HUES48 (cell line): ENCODE measurements around the gene DUSP12.

Experiments
- H3K27ac ChIP-seq: one replicate; pipeline ENCODE4 v1.7.0; 2013; ENCODE audit warnings: low read depth, low read length, inconsistent platforms
- H3K27me3 ChIP-seq: 2 replicates; pipeline ENCODE4 v1.6.1; 2013; ENCODE audit warnings: mild to moderate bottlenecking, low read length; ENCODE audit not compliant: control insufficient read depth, insufficient read depth
- H3K36me3 ChIP-seq: 2 replicates; pipeline ENCODE4 v1.6.1; 2013; ENCODE audit warnings: low read length; ENCODE audit not compliant: control insufficient read depth, insufficient read depth
- H3K4me1 ChIP-seq: 2 replicates; pipeline ENCODE4 v1.6.1; 2013; ENCODE audit warnings: mild to moderate bottlenecking, low read length; ENCODE audit not compliant: control insufficient read depth, insufficient read depth
- H3K4me3 ChIP-seq: 2 replicates; pipeline ENCODE4 v1.5.1; 2013; ENCODE audit warnings: mild to moderate bottlenecking, low read depth, low read length
- H3K9ac ChIP-seq: 2 replicates; pipeline ENCODE4 v1.6.1; 2013; ENCODE audit warnings: mild to moderate bottlenecking, low read depth, low read length, moderate library complexity
- H3K9me3 ChIP-seq: 2 replicates; pipeline ENCODE4 v1.6.1; 2013; ENCODE audit warnings: low read length; ENCODE audit not compliant: control insufficient read depth, insufficient read depth

The DUSP12 gene

DNA sequence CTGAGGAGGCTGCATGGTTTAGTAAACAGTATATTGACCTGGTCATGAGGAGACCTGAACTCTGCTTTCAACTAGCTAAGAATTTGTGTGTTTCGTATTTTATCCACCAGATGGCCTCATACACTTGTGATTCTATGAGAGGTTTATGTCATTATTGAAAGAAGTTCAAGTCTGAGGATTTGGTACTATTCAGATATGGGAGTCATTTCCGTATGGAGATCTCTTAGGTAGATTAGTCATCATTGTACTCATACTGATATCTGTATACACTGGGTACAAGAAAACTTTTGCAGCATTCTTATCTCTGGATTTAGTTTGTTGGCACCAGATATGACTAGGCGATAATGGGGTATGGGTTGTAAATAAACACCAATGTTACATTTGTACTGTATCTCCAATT is 43.2 kb downstream of the DUSP12 start:
- Histone ChIP-seq H3K36me3 (peaks cover 17% of the 10 kb centered on the region), H3K27me3 (no peaks in the 10 kb centered on the region), H3K4me1 (no peaks in the 10 kb centered on the region), H3K9me3 (no peaks in the 10 kb centered on the region), H3K4me3 (no peak overlapping the region), H3K27ac (no peak overlapping the region), H3K9ac (no peak overlapping the region)

DNA sequence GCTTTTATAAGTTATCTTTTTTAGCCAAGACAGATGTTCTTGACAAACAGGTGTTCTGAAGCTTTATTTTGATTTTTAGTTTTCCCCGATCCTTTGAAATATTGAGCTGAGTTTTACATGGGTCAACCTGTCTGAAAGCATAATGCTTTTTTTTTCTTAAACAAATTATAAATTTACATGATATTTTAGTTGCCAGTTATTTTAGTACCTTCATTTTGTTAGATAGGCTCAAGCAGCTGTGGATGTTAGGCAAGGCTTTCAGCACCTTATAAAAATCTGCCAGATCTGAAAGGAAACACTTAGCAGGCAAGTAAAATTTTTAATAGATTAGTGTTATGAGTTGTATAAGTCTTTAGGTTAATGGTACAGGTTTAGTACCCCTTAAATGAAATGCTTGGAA is 50.2 kb downstream of the DUSP12 start:
- Histone ChIP-seq H3K27me3 (no peaks in the 10 kb centered on the region), H3K27ac (no peak overlapping the region), H3K4me3 (no peak overlapping the region), H3K9me3 (no peaks in the 10 kb centered on the region), H3K9ac (no peak overlapping the region), H3K4me1 (no peaks in the 10 kb centered on the region), H3K36me3 (peaks cover 4% of the 10 kb centered on the region; the same call in 1 of the 2 replicates)

DNA sequence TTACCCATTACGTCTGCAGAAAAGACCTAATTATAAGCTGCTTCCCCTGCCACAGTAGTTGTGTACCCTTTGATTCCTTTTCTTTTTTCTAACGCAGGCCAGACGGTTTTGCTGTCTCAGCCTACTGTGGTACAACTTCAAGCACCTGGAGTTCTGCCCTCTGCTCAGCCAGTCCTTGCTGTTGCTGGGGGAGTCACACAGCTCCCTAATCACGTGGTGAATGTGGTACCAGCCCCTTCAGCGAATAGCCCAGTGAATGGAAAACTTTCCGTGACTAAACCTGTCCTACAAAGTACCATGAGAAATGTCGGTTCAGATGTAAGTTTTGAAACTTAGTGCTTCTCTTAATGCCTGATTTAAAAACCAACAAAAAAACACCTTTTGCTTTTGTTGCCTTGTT is 52.4 kb downstream of the DUSP12 start:
- Histone ChIP-seq H3K9me3 (no peaks in the 10 kb centered on the region), H3K4me1 (no peaks in the 10 kb centered on the region), H3K36me3 (peaks cover 4% of the 10 kb centered on the region; the same call in 1 of the 2 replicates), H3K9ac (no peak overlapping the region), H3K4me3 (no peak overlapping the region), H3K27me3 (no peaks in the 10 kb centered on the region), H3K27ac (no peak overlapping the region)

DNA sequence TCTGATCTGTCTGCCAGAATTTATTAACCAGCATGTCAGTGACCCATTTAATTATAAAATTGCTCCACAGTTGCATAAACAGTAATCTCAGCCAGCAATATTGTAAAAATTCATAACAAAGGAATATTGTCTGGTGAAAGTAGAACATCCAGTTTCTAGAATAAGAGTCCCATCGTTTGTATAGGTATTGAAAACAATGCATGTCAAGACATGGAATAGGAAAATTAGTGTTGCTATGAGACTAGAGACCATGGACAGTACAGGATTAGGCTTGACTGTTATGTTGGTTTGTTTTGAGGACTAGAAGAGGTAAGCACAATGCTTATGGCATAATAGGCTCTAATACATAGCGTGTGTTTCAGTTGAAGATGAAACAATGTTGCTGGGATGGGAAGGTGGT is 53.6 kb downstream of the DUSP12 start:
- Histone ChIP-seq H3K27me3 (no peaks in the 10 kb centered on the region), H3K27ac (no peak overlapping the region), H3K9me3 (no peaks in the 10 kb centered on the region), H3K9ac (no peak overlapping the region), H3K4me3 (no peak overlapping the region), H3K4me1 (no peaks in the 10 kb centered on the region), H3K36me3 (peaks cover 4% of the 10 kb centered on the region; the same call in 1 of the 2 replicates)

DNA sequence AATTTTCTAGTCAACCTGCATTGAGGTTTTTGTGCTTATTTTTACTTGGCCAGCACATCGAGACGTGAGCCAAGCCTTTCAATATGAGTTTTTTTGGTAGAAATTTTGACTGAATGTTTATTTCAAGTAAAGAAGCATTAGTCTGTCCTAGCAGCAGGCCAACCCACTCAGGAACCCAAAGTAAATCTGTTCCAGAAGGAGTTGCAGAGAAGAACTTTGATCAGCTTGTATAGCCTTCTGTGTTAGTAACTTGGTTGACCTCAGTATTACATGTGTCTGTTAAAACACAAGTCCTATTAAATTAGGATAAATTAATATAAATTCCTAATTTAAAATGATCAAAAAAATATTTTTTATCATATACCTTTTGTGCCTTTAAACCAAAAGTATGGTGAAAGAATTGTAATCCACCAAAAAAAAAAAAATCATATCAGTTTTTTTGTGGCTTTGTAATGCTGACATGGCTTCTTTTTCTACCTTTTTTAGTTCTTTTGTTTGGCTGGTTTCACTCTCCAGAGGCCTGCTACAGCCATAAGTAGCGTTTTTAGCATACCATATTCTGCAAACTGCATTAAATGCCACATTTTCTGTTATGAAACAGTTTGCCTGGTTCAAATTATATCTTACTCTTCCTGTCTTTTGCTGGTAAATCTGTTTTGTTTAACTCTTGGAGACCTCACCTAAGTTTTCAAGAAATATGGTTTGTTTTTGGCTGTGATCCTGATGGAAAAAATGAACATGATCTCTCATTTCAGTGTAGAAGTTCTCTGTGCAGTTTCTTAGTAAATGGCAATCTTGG is 56.0 kb downstream of the DUSP12 start:
- Histone ChIP-seq H3K4me1 (no peaks in the 10 kb centered on the region), H3K27ac (no peak overlapping the region), H3K9me3 (no peaks in the 10 kb centered on the region), H3K4me3 (no peak overlapping the region), H3K9ac (no peak overlapping the region), H3K36me3 (peaks cover 4% of the 10 kb centered on the region; the same call in 1 of the 2 replicates), H3K27me3 (no peaks in the 10 kb centered on the region)
